Measurements from ENCODE around the gene PDPK1. TPM values are rescaled to one million over a fixed set of nuclear protein-coding genes. Genes with fewer than 3 reads are reported as not detected.
"Not testable (repeated sequence)": the region's sequence is repeated elsewhere in the genome, so short reads cannot be mapped to it uniquely, and the experiment has no call there.

The PDPK1 gene
- total and polyA plus RNA-seq, 4 donors, result 31.7 to 43.1 (median 37.6) TPM

GRCh38 chr16:2609827-2610470 lies 72.1 kb downstream of the PDPK1 start:
- Histone ChIP-seq H3K27ac (ENCODE audit: low read depth, low read length) (no peak overlapping the region), H3K36me3 (ENCODE audit: control insufficient read depth, insufficient read depth, low read length) (peaks cover 38% of the 10 kb centered on the region), H3K9me3 (ENCODE audit: control insufficient read depth, insufficient read depth, low read length) (no peaks in the 10 kb centered on the region), H3K4me1 (ENCODE audit: control insufficient read depth, insufficient read depth, low read length) (no peaks in the 10 kb centered on the region), H3K27me3 (ENCODE audit: control insufficient read depth, insufficient read depth, low read length) (no peaks in the 10 kb centered on the region), H3K4me3 (ENCODE audit: low read depth, low read length) (no peak overlapping the region)
- DNase-seq (ENCODE audit: low read depth in 4 of 6, low spot score in 6 of 6), result no peak
- 97% methylated on average over 10 of the region's 12 CpGs for WGBS (ENCODE audit: insufficient coverage)

- 94% methylated on average over 24 of the region's 29 CpGs for WGBS (ENCODE audit: insufficient coverage)
- peaks cover 40% of the 10 kb centered on the region for H3K36me3 ChIP-seq (ENCODE audit: control insufficient read depth, insufficient read depth, low read length)
- H3K27ac ChIP-seq (ENCODE audit: low read depth, low read length), result no peak overlapping the region
- H3K9me3 ChIP-seq (ENCODE audit: control insufficient read depth, insufficient read depth, low read length), result no peaks in the 10 kb centered on the region
- no peak overlapping the region for H3K4me3 ChIP-seq (ENCODE audit: low read depth, low read length)
- no peak for DNase-seq (ENCODE audit: low read depth in 4 of 6, low spot score in 6 of 6)
- no peaks in the 10 kb centered on the region for H3K4me1 ChIP-seq (ENCODE audit: control insufficient read depth, insufficient read depth, low read length)
- H3K27me3 ChIP-seq (ENCODE audit: control insufficient read depth, insufficient read depth, low read length), result no peaks in the 10 kb centered on the region
Measured at GRCh38 chr16:2610781-2611498, 73.1 kb downstream of the PDPK1 start.

- Histone ChIP-seq H3K9me3 (ENCODE audit: control insufficient read depth, insufficient read depth, low read length) (no peaks in the 10 kb centered on the region), H3K4me1 (ENCODE audit: control insufficient read depth, insufficient read depth, low read length) (no peaks in the 10 kb centered on the region), H3K4me3 (ENCODE audit: low read depth, low read length) (no peak overlapping the region), H3K36me3 (ENCODE audit: control insufficient read depth, insufficient read depth, low read length) (peaks cover 40% of the 10 kb centered on the region), H3K27ac (ENCODE audit: low read depth, low read length) (no peak overlapping the region), H3K27me3 (ENCODE audit: control insufficient read depth, insufficient read depth, low read length) (no peaks in the 10 kb centered on the region)
- DNase-seq (ENCODE audit: low read depth in 4 of 6, low spot score in 6 of 6), result no peak
- WGBS (ENCODE audit: insufficient coverage), result 89% methylated on average over 4 of the region's 12 CpGs
Measured at GRCh38 chr16:2611499-2611862, 73.7 kb downstream of the PDPK1 start.

DNA sequence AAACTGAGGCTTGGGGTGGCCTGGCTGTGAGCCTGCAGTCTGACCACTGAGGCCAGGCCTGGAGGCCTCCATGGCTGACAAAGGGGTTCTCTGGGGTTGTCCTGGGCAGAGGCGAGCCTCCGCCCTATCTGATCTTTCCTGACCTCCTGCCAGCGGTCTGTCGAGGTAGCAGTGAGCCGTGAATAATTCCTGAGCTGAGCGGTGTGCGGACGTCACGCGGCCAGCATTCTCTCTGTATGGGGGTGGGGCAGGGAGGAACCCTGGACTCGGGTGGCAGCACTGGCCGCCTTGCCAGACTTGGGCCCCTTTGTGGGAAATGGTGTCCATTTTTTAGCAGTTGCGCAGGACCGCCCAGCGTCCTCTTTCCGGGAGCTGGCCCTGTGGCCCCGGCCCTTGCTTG lies 74.1 kb downstream of the PDPK1 start:
- not testable (repeated sequence) for H3K27ac ChIP-seq (ENCODE audit: low read depth, low read length); H3K9me3 ChIP-seq (ENCODE audit: control insufficient read depth, insufficient read depth, low read length); H3K27me3 ChIP-seq (ENCODE audit: control insufficient read depth, insufficient read depth, low read length); H3K4me1 ChIP-seq (ENCODE audit: control insufficient read depth, insufficient read depth, low read length); H3K4me3 ChIP-seq (ENCODE audit: low read depth, low read length); DNase-seq (ENCODE audit: low read depth in 4 of 6, low spot score in 6 of 6)
- no CpG with 5 or more reads among the region's 17 CpGs for WGBS (ENCODE audit: insufficient coverage)
- H3K36me3 ChIP-seq (ENCODE audit: control insufficient read depth, insufficient read depth, low read length), result peaks cover 40% of the 10 kb centered on the region

GRCh38 chr16:2613251-2613650 lies 75.4 kb downstream of the PDPK1 start:
- not testable (repeated sequence) for H3K4me1 ChIP-seq (ENCODE audit: control insufficient read depth, insufficient read depth, low read length); H3K9me3 ChIP-seq (ENCODE audit: control insufficient read depth, insufficient read depth, low read length); H3K27me3 ChIP-seq (ENCODE audit: control insufficient read depth, insufficient read depth, low read length); DNase-seq (ENCODE audit: low read depth in 4 of 6, low spot score in 6 of 6); H3K4me3 ChIP-seq (ENCODE audit: low read depth, low read length); H3K27ac ChIP-seq (ENCODE audit: low read depth, low read length)
- peaks cover 38% of the 10 kb centered on the region for H3K36me3 ChIP-seq (ENCODE audit: control insufficient read depth, insufficient read depth, low read length)
- WGBS (ENCODE audit: insufficient coverage), result 100% methylated on average over 3 of the region's 19 CpGs

DNA sequence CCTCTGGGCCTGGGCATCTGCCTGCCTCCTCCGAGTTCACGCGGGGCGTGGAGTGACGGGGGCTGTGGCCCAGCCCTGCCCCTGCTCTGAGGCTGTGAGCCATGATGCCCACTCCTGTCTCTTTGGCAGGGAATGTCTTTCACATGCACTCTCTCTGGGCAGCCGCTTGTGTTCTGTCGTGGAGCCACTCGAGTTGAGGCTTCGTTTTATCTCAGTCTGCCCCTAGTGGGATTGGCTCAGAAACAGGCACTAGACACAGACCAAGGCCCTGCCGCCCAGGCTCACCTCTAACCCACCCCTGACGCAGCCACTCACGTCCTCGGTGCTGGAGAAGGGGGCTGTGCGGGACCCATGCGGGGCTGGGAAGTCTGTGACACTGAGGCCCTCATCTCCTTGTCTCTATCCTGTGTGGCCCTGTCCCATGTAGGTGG lies 77.0 kb downstream of the PDPK1 start:
- Histone ChIP-seq H3K27ac (ENCODE audit: low read depth, low read length) (no peak overlapping the region), H3K4me3 (ENCODE audit: low read depth, low read length) (no peak overlapping the region), H3K9me3 (ENCODE audit: control insufficient read depth, insufficient read depth, low read length) (no peaks in the 10 kb centered on the region), H3K4me1 (ENCODE audit: control insufficient read depth, insufficient read depth, low read length) (no peaks in the 10 kb centered on the region), H3K36me3 (ENCODE audit: control insufficient read depth, insufficient read depth, low read length) (peaks cover 36% of the 10 kb centered on the region), H3K27me3 (ENCODE audit: control insufficient read depth, insufficient read depth, low read length) (no peaks in the 10 kb centered on the region)
- WGBS (ENCODE audit: insufficient coverage), result 98% methylated on average over 15 of the region's 15 CpGs
- no peak for DNase-seq (ENCODE audit: low read depth in 4 of 6, low spot score in 6 of 6)

- not testable (repeated sequence) for H3K9me3 ChIP-seq (ENCODE audit: control insufficient read depth, insufficient read depth, low read length); H3K4me3 ChIP-seq (ENCODE audit: low read depth, low read length); H3K27me3 ChIP-seq (ENCODE audit: control insufficient read depth, insufficient read depth, low read length); H3K4me1 ChIP-seq (ENCODE audit: control insufficient read depth, insufficient read depth, low read length); DNase-seq (ENCODE audit: low read depth in 4 of 6, low spot score in 6 of 6); H3K27ac ChIP-seq (ENCODE audit: low read depth, low read length)
- WGBS (ENCODE audit: insufficient coverage), result no CpG with 5 or more reads among the region's 20 CpGs
- peaks cover 12% of the 10 kb centered on the region for H3K36me3 ChIP-seq (ENCODE audit: control insufficient read depth, insufficient read depth, low read length)
Measured at GRCh38 chr16:2618964-2619363, 81.1 kb downstream of the PDPK1 start.

- H3K4me3 ChIP-seq (ENCODE audit: low read depth, low read length); H3K36me3 ChIP-seq (ENCODE audit: control insufficient read depth, insufficient read depth, low read length); DNase-seq (ENCODE audit: low read depth in 4 of 6, low spot score in 6 of 6); H3K27ac ChIP-seq (ENCODE audit: low read depth, low read length); H3K4me1 ChIP-seq (ENCODE audit: control insufficient read depth, insufficient read depth, low read length); H3K9me3 ChIP-seq (ENCODE audit: control insufficient read depth, insufficient read depth, low read length); H3K27me3 ChIP-seq (ENCODE audit: control insufficient read depth, insufficient read depth, low read length): not testable (repeated sequence)
- WGBS (ENCODE audit: insufficient coverage), result no CpG with 5 or more reads among the region's 12 CpGs
Measured at GRCh38 chr16:2619628-2620027, 81.8 kb downstream of the PDPK1 start.

DNA sequence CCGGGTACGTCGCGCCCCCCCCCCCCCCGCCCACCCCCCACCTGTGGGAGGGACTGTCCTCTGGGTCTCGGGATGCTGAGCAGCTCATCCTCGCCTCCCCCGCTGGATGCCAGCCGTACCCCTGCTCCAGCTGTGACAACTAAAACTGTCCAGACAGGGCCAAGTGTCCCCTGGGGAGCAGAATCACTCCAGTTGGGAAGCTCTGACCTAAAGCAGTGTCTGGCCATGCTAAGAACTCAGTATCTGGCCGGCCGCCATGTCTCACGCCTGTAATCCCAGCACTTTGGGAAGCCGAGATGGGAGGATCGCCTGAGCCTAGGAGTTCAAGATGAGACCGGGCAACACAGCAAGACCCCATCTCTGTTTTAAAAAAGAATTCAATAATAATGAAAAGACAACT lies 83.0 kb downstream of the PDPK1 start:
- not testable (repeated sequence) for H3K9me3 ChIP-seq (ENCODE audit: control insufficient read depth, insufficient read depth, low read length); DNase-seq (ENCODE audit: low read depth in 4 of 6, low spot score in 6 of 6); H3K27ac ChIP-seq (ENCODE audit: low read depth, low read length); H3K4me1 ChIP-seq (ENCODE audit: control insufficient read depth, insufficient read depth, low read length); H3K27me3 ChIP-seq (ENCODE audit: control insufficient read depth, insufficient read depth, low read length); H3K4me3 ChIP-seq (ENCODE audit: low read depth, low read length); H3K36me3 ChIP-seq (ENCODE audit: control insufficient read depth, insufficient read depth, low read length)
- no CpG with 5 or more reads among the region's 15 CpGs for WGBS (ENCODE audit: insufficient coverage)

- H3K36me3 ChIP-seq (ENCODE audit: control insufficient read depth, insufficient read depth, low read length); H3K4me3 ChIP-seq (ENCODE audit: low read depth, low read length); H3K27ac ChIP-seq (ENCODE audit: low read depth, low read length); H3K4me1 ChIP-seq (ENCODE audit: control insufficient read depth, insufficient read depth, low read length); H3K27me3 ChIP-seq (ENCODE audit: control insufficient read depth, insufficient read depth, low read length); H3K9me3 ChIP-seq (ENCODE audit: control insufficient read depth, insufficient read depth, low read length); DNase-seq (ENCODE audit: low read depth in 4 of 6, low spot score in 6 of 6): not testable (repeated sequence)
- 80% methylated on average over 1 of the region's 8 CpGs for WGBS (ENCODE audit: insufficient coverage)
Measured at GRCh38 chr16:2621395-2621794, 83.6 kb downstream of the PDPK1 start.
